Peyer's patch (tissue), 4 donors: ENCODE measurements around the gene GNGT1.

Experiments used
- CTCF ChIP-seq, 6 experiments: fragments of 450-650 bp in 4 of 6; fragments of 200-600 bp in 2 of 6; sonication (generic) in 1 of 6; IDR thresholded peaks; one replicate each; pipeline ENCODE4 v1.5.1; 2017 to 2019; ENCODE audit warnings: antibody characterized with exemption in 6 of 6, mild to moderate bottlenecking in 3 of 6, moderate library complexity in 1 of 6
- POLR2A ChIP-seq, 2 donors: fragments of 450-650 bp; IDR thresholded peaks; one replicate each; pipeline ENCODE4 v1.5.1; 2017; ENCODE audit warnings: antibody characterized with exemption in 2 of 2, mild to moderate bottlenecking in 2 of 2, moderate library complexity in 2 of 2

GRCh38 chr7:93883078-93883916 is 23.1 kb upstream of the GNGT1 start:
- TF ChIP-seq CTCF (IDR thresholded peaks at IDR 0.05) (no peak), POLR2A (IDR thresholded peaks at IDR 0.05) (no peak)
